HEK293T (cell line): Measurements from ENCODE around the gene TMEM50B.

Experiments
- ARNT ChIP-seq: fragments of 450-650 bp; IDR thresholded peaks from 2 replicates; pipeline ENCODE4 v1.6.1; 2017; ENCODE audit warnings: mild to moderate bottlenecking
- BHLHE40 ChIP-seq: fragments of 450-650 bp; IDR thresholded peaks from 2 replicates; pipeline ENCODE4 v1.6.1; 2016; ENCODE audit warnings: mild to moderate bottlenecking, moderate library complexity, borderline replicate concordance
- ELF4 ChIP-seq: fragments of 450-650 bp; IDR thresholded peaks from 2 replicates; pipeline ENCODE4 v1.6.1; 2017; ENCODE audit warnings: antibody characterized with exemption
- FOXA1 ChIP-seq: fragments of 450-650 bp; IDR thresholded peaks from 2 replicates; pipeline ENCODE4 v1.6.1; 2016; ENCODE audit warnings: mild to moderate bottlenecking
- FOXK2 ChIP-seq: fragments of 450-650 bp; IDR thresholded peaks from 2 replicates; pipeline ENCODE4 v1.6.1; 2016; ENCODE audit warnings: mild to moderate bottlenecking
- LEF1 ChIP-seq: fragments of 450-650 bp; IDR thresholded peaks from 2 replicates; pipeline ENCODE4 v1.6.1; 2017; ENCODE audit warnings: mild to moderate bottlenecking, borderline replicate concordance
- NFRKB ChIP-seq: fragments of 450-650 bp; IDR thresholded peaks from 2 replicates; pipeline ENCODE4 v1.6.1; 2016; ENCODE audit warnings: mild to moderate bottlenecking, moderate library complexity
- SP1 ChIP-seq: fragments of 450-650 bp; IDR thresholded peaks from 2 replicates; pipeline ENCODE4 v1.6.1; 2017
- SUZ12 ChIP-seq: fragments of 450-650 bp; IDR thresholded peaks from 2 replicates; pipeline ENCODE4 v1.6.1; 2016; ENCODE audit warnings: mild to moderate bottlenecking
- TF ChIP-seq, protein P1 (sequence below): fragments of 450-650 bp; IDR thresholded peaks from 2 replicates; pipeline ENCODE4 v1.6.1; 2016

DNA sequence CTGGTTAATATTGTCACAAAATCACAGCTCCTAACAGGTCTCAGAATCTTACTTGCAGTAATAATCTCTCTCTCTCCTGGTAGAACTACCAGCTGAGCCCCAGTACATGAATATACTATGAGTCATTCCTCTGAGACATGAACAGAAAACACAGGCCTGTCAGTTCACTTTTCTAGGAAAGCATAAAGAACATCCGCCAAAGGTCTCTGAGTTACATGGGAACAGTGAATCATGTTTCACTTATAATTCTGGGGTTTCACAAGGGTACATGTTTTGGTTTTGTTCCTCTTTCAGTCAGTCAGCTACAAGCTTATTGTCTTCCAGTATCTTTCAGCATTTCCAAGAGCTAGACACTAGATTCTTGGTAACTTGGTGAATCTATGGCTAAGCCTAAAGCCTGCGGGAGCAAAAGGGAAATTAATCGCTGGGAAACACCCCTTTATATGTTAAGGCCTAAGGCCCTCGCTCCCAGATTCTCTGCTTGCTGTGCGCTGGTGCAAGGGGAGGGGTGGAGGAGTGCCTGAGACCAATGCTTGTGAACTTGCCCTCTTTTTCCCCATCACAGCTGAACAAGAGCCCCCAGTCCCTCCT is 44.9 kb downstream of the TMEM50B start:
- TF ChIP-seq BHLHE40 (no peak), ARNT (no peak), SUZ12 (no peak), FOXK2 (no peak), SP1 (no peak), NFRKB (no peak), FOXA1 (no peak), ELF4 (no peak), LEF1 (no peak)
- TF ChIP-seq, protein P1, sequence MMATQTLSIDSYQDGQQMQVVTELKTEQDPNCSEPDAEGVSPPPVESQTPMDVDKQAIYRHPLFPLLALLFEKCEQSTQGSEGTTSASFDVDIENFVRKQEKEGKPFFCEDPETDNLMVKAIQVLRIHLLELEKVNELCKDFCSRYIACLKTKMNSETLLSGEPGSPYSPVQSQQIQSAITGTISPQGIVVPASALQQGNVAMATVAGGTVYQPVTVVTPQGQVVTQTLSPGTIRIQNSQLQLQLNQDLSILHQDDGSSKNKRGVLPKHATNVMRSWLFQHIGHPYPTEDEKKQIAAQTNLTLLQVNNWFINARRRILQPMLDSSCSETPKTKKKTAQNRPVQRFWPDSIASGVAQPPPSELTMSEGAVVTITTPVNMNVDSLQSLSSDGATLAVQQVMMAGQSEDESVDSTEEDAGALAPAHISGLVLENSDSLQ, result no peak
